Keratinocyte (primary cell): ENCODE results near the gene ZNF503.

Experiments used
- CTCF ChIP-seq, 3 experiments: IDR thresholded peaks in 1 of 3; conservative IDR thresholded peaks in 1 of 3; optimal IDR thresholded peaks in 1 of 3; 2 replicates in 2 of 3; 3 replicates in 1 of 3; pipeline versions ENCODE3 to v1.5.1; 2011; ENCODE audit warnings: low read length in 3 of 3, mild to moderate bottlenecking in 3 of 3, moderate library complexity in 2 of 3, control low read depth in 1 of 3, inconsistent platforms in 1 of 3; ENCODE audit not compliant: insufficient read depth in 2 of 3; ENCODE audit errors: extremely low read depth in 1 of 3
- EZH2 ChIP-seq: IDR thresholded peaks from one replicate; pipeline ENCODE4 v1.6.1; 2012; ENCODE audit warnings: inconsistent platforms, mild to moderate bottlenecking, low read length, moderate library complexity

DNA sequence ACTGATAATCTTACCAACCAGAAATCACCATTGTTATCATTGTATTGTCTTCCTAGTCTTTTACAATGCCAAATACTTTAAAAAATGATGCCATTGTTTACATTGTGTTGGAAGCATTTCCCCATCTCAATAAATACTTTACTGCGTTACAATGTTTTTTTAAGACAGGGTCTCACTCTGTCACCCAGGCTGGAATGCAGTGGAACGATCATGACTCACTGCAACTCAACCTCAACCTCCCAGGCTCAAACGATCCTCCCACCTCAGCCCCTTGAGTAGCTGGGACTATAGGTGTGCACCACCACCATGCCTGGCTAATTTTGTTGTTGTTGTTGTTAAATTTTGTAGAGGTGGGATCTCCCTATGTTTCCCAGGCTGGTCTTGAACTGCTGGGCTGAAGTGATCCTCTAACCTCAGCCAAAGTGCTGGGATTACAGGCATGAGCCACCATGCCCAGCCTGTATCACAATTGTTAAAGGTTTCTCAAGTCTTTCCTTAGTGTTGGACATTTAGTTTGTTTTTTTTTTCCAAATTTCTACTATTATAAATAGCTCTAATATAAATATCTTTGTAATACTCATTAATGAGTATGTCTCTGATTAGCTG is 43.3 kb upstream of the ZNF503 start:
- TF ChIP-seq CTCF (optimal IDR thresholded peaks at IDR 0.05 in 1 of 3, IDR thresholded peaks at IDR 0.05 in 1 of 3, conservative IDR thresholded peaks at IDR 0.05 in 1 of 3; ENCODE audit: extremely low read depth in 1 of 3, insufficient read depth in 2 of 3, low read length in 3 of 3) (no peak), EZH2 (no peak)
